Measurements from ENCODE around the gene ZNF536. TPM values are rescaled to one million over a fixed set of nuclear protein-coding genes. Genes with fewer than 3 reads are reported as not detected.

The ZNF536 gene
- polyA plus RNA-seq, 1 donor (not counting 4 experiments of a cell fraction or from before 2014, with no cell fraction given): not detected

DNA sequence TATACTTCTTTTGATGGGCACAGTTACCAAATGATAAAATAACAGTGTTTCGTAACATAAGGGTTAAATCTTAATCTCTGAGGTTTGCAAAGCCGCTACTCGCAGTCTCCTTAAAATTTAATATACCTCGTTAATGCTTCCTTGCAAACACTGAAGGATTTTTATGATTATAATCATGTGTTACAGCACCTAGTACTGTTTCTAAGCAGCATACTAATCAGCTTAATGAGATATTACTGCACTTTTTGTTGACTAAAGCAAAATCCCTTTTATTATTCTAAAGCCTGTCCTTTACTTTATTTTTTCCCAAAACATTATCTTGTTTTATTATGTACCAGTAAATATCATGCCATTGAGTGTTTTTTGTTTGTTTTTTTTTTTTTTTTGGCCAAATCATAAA, 70.5 kb downstream of the ZNF536 start:
- Histone ChIP-seq H3K4me1 (ENCODE audit: control insufficient read depth, extremely low read depth, insufficient read depth, low read length) (no peaks in the 10 kb centered on the region), H3K4me2 (ENCODE audit: control insufficient read depth, extremely low read depth, insufficient read depth, low read depth, low read length) (no peak overlapping the region), H3K9me1 (ENCODE audit: control insufficient read depth, extremely low read depth, insufficient read depth, low read length) (no peaks in the 10 kb centered on the region), H3K9ac (ENCODE audit: control insufficient read depth, extremely low read depth, insufficient read depth, low read length) (no peak overlapping the region), H3K27me3 (ENCODE audit: control insufficient read depth, extremely low read depth, insufficient read depth, low read length) (no peaks in the 10 kb centered on the region), H3K36me3 (ENCODE audit: control insufficient read depth in 2 of 2, extremely low read depth in 1 of 2, insufficient read depth in 2 of 2, low read length in 2 of 2) (no peaks in the 10 kb centered on the region), H4K20me1 (ENCODE audit: control insufficient read depth, extremely low read depth, insufficient read depth, low read length) (no peaks in the 10 kb centered on the region), H3K27ac (ENCODE audit: control insufficient read depth, insufficient read depth, low read length) (no peak overlapping the region), H3K79me2 (ENCODE audit: control insufficient read depth, insufficient read depth, low read length) (no peaks in the 10 kb centered on the region), H3K4me3 (ENCODE audit: control insufficient read depth in 2 of 3, extremely low read depth in 1 of 3, insufficient read depth in 2 of 3, low read depth in 1 of 3, low read length in 3 of 3) (no peak overlapping the region), H3K9me3 (ENCODE audit: control insufficient read depth, low read depth, low read length) (peaks cover 14% of the 10 kb centered on the region), H2AFZ (ENCODE audit: control insufficient read depth, low read length) (no peak overlapping the region)
- TF ChIP-seq, protein P1, sequence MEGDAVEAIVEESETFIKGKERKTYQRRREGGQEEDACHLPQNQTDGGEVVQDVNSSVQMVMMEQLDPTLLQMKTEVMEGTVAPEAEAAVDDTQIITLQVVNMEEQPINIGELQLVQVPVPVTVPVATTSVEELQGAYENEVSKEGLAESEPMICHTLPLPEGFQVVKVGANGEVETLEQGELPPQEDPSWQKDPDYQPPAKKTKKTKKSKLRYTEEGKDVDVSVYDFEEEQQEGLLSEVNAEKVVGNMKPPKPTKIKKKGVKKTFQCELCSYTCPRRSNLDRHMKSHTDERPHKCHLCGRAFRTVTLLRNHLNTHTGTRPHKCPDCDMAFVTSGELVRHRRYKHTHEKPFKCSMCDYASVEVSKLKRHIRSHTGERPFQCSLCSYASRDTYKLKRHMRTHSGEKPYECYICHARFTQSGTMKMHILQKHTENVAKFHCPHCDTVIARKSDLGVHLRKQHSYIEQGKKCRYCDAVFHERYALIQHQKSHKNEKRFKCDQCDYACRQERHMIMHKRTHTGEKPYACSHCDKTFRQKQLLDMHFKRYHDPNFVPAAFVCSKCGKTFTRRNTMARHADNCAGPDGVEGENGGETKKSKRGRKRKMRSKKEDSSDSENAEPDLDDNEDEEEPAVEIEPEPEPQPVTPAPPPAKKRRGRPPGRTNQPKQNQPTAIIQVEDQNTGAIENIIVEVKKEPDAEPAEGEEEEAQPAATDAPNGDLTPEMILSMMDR (optimal IDR thresholded peaks at IDR 0.05 in 1 of 3, IDR thresholded peaks at IDR 0.05 in 1 of 3, conservative IDR thresholded peaks at IDR 0.05 in 1 of 3; ENCODE audit: extremely low read depth in 1 of 3, insufficient read depth in 2 of 3, low read length in 3 of 3): no peak
- dilution Hi-C loops (cut with MboI; ENCODE audit: extremely low pct_ligation_motif_present, low sequenced_read_pairs): no loop called here
- DNase-seq (ENCODE audit: low read depth, low spot score) (no peak), FAIRE-seq (no peak)

DNA sequence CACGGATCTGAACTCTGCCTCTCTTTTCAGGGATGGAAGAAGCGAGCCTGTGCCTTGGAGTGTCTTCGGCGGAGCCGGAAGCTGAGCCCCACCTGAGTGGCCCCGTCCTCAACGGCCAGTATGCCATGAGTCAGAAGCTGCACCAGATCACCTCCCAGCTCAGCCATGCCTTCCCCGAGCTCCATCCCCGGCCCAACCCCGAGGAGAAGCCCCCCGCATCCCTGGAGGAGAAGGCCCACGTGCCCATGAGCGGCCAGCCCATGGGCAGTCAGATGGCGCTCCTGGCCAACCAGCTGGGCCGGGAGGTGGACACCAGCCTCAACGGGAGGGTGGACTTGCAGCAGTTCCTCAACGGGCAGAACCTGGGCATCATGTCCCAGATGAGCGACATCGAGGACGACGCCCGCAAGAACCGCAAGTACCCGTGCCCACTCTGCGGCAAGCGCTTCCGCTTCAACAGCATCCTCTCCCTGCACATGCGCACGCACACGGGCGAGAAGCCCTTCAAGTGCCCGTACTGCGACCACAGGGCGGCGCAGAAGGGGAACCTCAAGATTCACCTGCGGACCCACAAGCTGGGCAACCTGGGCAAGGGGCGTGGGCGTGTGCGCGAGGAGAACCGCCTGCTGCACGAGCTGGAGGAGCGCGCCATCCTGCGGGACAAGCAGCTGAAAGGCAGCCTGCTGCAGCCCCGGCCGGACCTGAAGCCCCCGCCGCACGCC, 71.5 kb downstream of the ZNF536 start:
- H2AFZ ChIP-seq (ENCODE audit: control insufficient read depth, low read length): no peak overlapping the region
- no peak overlapping the region for H3K4me2 ChIP-seq (ENCODE audit: control insufficient read depth, extremely low read depth, insufficient read depth, low read depth, low read length)
- H4K20me1 ChIP-seq (ENCODE audit: control insufficient read depth, extremely low read depth, insufficient read depth, low read length): no peaks in the 10 kb centered on the region
- FAIRE-seq (no peak), DNase-seq (ENCODE audit: low read depth, low spot score) (no peak)
- H3K27ac ChIP-seq (ENCODE audit: control insufficient read depth, insufficient read depth, low read length): no peak overlapping the region
- no peaks in the 10 kb centered on the region for H3K27me3 ChIP-seq (ENCODE audit: control insufficient read depth, extremely low read depth, insufficient read depth, low read length)
- H3K9me1 ChIP-seq (ENCODE audit: control insufficient read depth, extremely low read depth, insufficient read depth, low read length): no peaks in the 10 kb centered on the region
- dilution Hi-C loops (cut with MboI; ENCODE audit: extremely low pct_ligation_motif_present, low sequenced_read_pairs): no loop called here
- H3K79me2 ChIP-seq (ENCODE audit: control insufficient read depth, insufficient read depth, low read length): no peaks in the 10 kb centered on the region
- no peak overlapping the region for H3K4me3 ChIP-seq (ENCODE audit: control insufficient read depth in 2 of 3, extremely low read depth in 1 of 3, insufficient read depth in 2 of 3, low read depth in 1 of 3, low read length in 3 of 3)
- no peaks in the 10 kb centered on the region for H3K36me3 ChIP-seq (ENCODE audit: control insufficient read depth in 2 of 2, extremely low read depth in 1 of 2, insufficient read depth in 2 of 2, low read length in 2 of 2)
- H3K9me3 ChIP-seq (ENCODE audit: control insufficient read depth, low read depth, low read length): peaks cover 14% of the 10 kb centered on the region
- no peaks in the 10 kb centered on the region for H3K4me1 ChIP-seq (ENCODE audit: control insufficient read depth, extremely low read depth, insufficient read depth, low read length)
- TF ChIP-seq, protein P1 (optimal IDR thresholded peaks at IDR 0.05 in 1 of 3, IDR thresholded peaks at IDR 0.05 in 1 of 3, conservative IDR thresholded peaks at IDR 0.05 in 1 of 3; ENCODE audit: extremely low read depth in 1 of 3, insufficient read depth in 2 of 3, low read length in 3 of 3): no peak
- no peak for TF ChIP-seq EZH2 (IDR thresholded peaks at IDR 0.05; ENCODE audit: low read length)
- H3K9ac ChIP-seq (ENCODE audit: control insufficient read depth, extremely low read depth, insufficient read depth, low read length): no peak overlapping the region

Data from keratinocyte (primary cell).